Ishikawa (cell line): ENCODE results near the gene ACSS1.

Experiments
- CEBPB ChIP-seq: IDR thresholded peaks from 2 replicates; pipeline ENCODE4 v1.6.1; 2012
- CREB1 ChIP-seq: IDR thresholded peaks from 2 replicates; pipeline ENCODE4 v1.6.1; 2012; ENCODE audit warnings: low read depth
- EGR1 ChIP-seq: IDR thresholded peaks from 2 replicates; pipeline ENCODE4 v1.6.1; 2012
- EP300 ChIP-seq: IDR thresholded peaks from 2 replicates; pipeline ENCODE4 v1.6.1; 2012; ENCODE audit warnings: borderline replicate concordance
- FOXM1 ChIP-seq: IDR thresholded peaks from 2 replicates; pipeline ENCODE4 v1.6.1; 2012; ENCODE audit warnings: low read depth, borderline replicate concordance
- NFIC ChIP-seq: IDR thresholded peaks from 2 replicates; pipeline ENCODE4 v1.6.1; 2012
- RAD21 ChIP-seq: IDR thresholded peaks from 2 replicates; pipeline ENCODE4 v1.6.1; 2012; ENCODE audit warnings: low read depth
- TAF1 ChIP-seq: IDR thresholded peaks from 2 replicates; pipeline ENCODE4 v1.6.1; 2012; ENCODE audit warnings: low read depth, mild to moderate bottlenecking
- TCF12 ChIP-seq: IDR thresholded peaks from 2 replicates; pipeline ENCODE4 v1.6.1; 2012; ENCODE audit warnings: low read depth
- TEAD4 ChIP-seq: IDR thresholded peaks from 2 replicates; pipeline ENCODE4 v1.6.1; 2012
- YY1 ChIP-seq: IDR thresholded peaks from 2 replicates; pipeline ENCODE4 v1.6.1; 2012; ENCODE audit warnings: low read depth
- ZBTB7A ChIP-seq: IDR thresholded peaks from 2 replicates; pipeline ENCODE4 v1.6.1; 2012; ENCODE audit warnings: low read depth
- TF ChIP-seq, protein P1 (sequence below): IDR thresholded peaks from 2 replicates; pipeline ENCODE4 v1.6.1; 2012; ENCODE audit warnings: low read depth, mild to moderate bottlenecking
- TF ChIP-seq, protein P2 (sequence below): IDR thresholded peaks from 2 replicates; pipeline ENCODE4 v1.6.1; 2012
- TF ChIP-seq, protein P3 (sequence below): IDR thresholded peaks from 2 replicates; pipeline ENCODE4 v1.6.1; 2012

Gene ACSS1

GRCh38 chr20:24970754-24971153 lies 87.2 kb downstream of the ACSS1 start:
- TF ChIP-seq TEAD4 (no peak), RAD21 (no peak), EP300 (no peak), FOXM1 (no peak)
- TF ChIP-seq, protein P1, sequence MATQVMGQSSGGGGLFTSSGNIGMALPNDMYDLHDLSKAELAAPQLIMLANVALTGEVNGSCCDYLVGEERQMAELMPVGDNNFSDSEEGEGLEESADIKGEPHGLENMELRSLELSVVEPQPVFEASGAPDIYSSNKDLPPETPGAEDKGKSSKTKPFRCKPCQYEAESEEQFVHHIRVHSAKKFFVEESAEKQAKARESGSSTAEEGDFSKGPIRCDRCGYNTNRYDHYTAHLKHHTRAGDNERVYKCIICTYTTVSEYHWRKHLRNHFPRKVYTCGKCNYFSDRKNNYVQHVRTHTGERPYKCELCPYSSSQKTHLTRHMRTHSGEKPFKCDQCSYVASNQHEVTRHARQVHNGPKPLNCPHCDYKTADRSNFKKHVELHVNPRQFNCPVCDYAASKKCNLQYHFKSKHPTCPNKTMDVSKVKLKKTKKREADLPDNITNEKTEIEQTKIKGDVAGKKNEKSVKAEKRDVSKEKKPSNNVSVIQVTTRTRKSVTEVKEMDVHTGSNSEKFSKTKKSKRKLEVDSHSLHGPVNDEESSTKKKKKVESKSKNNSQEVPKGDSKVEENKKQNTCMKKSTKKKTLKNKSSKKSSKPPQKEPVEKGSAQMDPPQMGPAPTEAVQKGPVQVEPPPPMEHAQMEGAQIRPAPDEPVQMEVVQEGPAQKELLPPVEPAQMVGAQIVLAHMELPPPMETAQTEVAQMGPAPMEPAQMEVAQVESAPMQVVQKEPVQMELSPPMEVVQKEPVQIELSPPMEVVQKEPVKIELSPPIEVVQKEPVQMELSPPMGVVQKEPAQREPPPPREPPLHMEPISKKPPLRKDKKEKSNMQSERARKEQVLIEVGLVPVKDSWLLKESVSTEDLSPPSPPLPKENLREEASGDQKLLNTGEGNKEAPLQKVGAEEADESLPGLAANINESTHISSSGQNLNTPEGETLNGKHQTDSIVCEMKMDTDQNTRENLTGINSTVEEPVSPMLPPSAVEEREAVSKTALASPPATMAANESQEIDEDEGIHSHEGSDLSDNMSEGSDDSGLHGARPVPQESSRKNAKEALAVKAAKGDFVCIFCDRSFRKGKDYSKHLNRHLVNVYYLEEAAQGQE = no peak
- TF ChIP-seq, protein P2, sequence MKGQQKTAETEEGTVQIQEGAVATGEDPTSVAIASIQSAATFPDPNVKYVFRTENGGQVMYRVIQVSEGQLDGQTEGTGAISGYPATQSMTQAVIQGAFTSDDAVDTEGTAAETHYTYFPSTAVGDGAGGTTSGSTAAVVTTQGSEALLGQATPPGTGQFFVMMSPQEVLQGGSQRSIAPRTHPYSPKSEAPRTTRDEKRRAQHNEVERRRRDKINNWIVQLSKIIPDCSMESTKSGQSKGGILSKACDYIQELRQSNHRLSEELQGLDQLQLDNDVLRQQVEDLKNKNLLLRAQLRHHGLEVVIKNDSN = no peak

GRCh38 chr20:24970030-24970553 lies 87.8 kb downstream of the ACSS1 start:
- no peak for TF ChIP-seq NFIC
- no peak for TF ChIP-seq YY1
- no peak for TF ChIP-seq TEAD4
- TF ChIP-seq ZBTB7A = no peak
- no peak for TF ChIP-seq EGR1
- TF ChIP-seq RAD21 = no peak
- TF ChIP-seq, protein P3, sequence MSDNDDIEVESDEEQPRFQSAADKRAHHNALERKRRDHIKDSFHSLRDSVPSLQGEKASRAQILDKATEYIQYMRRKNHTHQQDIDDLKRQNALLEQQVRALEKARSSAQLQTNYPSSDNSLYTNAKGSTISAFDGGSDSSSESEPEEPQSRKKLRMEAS = no peak
- TF ChIP-seq CEBPB = no peak
- TF ChIP-seq CREB1 = no peak
- TF ChIP-seq, protein P1 = no peak
- no peak for TF ChIP-seq FOXM1
- TF ChIP-seq TCF12 = no peak
- TF ChIP-seq, protein P2 = no peak
- no peak for TF ChIP-seq EP300
- no peak for TF ChIP-seq TAF1

GRCh38 chr20:24969186-24970029 lies 88.5 kb downstream of the ACSS1 start:
- TF ChIP-seq YY1 = no peak
- no peak for TF ChIP-seq ZBTB7A
- TF ChIP-seq NFIC = no peak
- TF ChIP-seq FOXM1 = no peak
- TF ChIP-seq, protein P1 = no peak
- TF ChIP-seq EP300 = no peak
- no peak for TF ChIP-seq CREB1
- TF ChIP-seq CEBPB = no peak
- no peak for TF ChIP-seq EGR1
- TF ChIP-seq, protein P3 = no peak
- TF ChIP-seq, protein P2 = no peak
- TF ChIP-seq RAD21 = no peak
- TF ChIP-seq TAF1 = no peak
- no peak for TF ChIP-seq TCF12
- no peak for TF ChIP-seq TEAD4

DNA sequence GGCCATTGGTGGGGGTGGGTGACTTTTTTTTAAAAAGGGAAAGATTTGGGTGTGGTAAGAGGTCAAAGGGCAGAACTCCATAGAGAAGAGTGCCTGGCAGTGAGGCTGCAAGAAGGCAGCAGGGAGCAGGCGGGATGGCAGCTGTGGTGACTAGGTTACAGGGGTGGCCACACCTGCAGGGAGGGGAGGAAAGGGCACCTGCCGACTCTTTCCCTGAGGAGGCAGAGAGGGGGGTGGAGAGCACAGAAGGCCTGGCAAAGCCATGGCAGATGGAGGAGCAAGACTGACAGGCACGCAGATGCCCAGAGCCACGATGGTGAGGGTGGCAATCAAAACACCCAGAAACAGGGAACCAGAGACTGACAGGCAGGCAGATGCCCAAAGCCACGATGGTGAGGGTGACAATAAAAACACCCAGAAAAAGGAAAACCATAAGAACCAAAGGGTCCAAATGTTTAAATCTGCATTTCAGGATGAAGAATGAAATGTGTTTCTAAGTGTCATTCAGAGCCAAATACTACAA lies 89.6 kb downstream of the ACSS1 start:
- TF ChIP-seq TEAD4 (no peak), TCF12 (no peak), TAF1 (no peak), EGR1 (no peak), FOXM1 (no peak), YY1 (no peak), CEBPB (no peak), EP300 (no peak), CREB1 (no peak), ZBTB7A (no peak), NFIC (no peak), RAD21 (no peak)
- TF ChIP-seq, protein P1 = no peak
- TF ChIP-seq, protein P3 = no peak
- TF ChIP-seq, protein P2 = no peak
